Parathyroid adenoma (tissue), 2 donors: ENCODE data around the gene CNNM4.

Source experiments
- H2AFZ ChIP-seq: fragments of 300-600 bp; sonication (generic); one replicate; pipeline ENCODE4 v1.7.0; 2017; ENCODE audit warnings: antibody characterized with exemption, mild to moderate bottlenecking
- H3K27ac ChIP-seq: fragments of 300-600 bp; sonication (generic); one replicate; pipeline ENCODE4 v1.7.0; 2017
- H3K27me3 ChIP-seq: fragments of 300-600 bp; sonication (generic); one replicate; pipeline ENCODE4 v1.7.0; 2017; ENCODE audit warnings: low read length; ENCODE audit not compliant: control insufficient read depth, insufficient read depth
- H3K36me3 ChIP-seq: fragments of 300-600 bp; sonication (generic); one replicate; pipeline ENCODE4 v1.7.0; 2017; ENCODE audit warnings: low read length; ENCODE audit not compliant: control insufficient read depth, insufficient read depth
- H3K4me1 ChIP-seq: fragments of 300-600 bp; sonication (generic); one replicate; pipeline ENCODE4 v1.7.0; 2017; ENCODE audit warnings: control low read depth
- H3K4me2 ChIP-seq: fragments of 300-600 bp; sonication (generic); one replicate; pipeline ENCODE4 v1.7.0; 2017; ENCODE audit warnings: low read length
- H3K4me3 ChIP-seq: fragments of 300-600 bp; sonication (generic); one replicate; pipeline ENCODE4 v1.7.0; 2017; ENCODE audit warnings: low read depth, low read length
- H3K79me2 ChIP-seq: fragments of 300-600 bp; sonication (generic); one replicate; pipeline ENCODE4 v1.7.0; 2017; ENCODE audit warnings: control low read depth
- H3K9ac ChIP-seq: fragments of 300-600 bp; sonication (generic); one replicate; pipeline ENCODE4 v1.7.0; 2017; ENCODE audit warnings: mild to moderate bottlenecking
- H3K9me3 ChIP-seq: fragments of 300-600 bp; sonication (generic); one replicate; pipeline ENCODE4 v1.7.0; 2017; ENCODE audit warnings: low read length; ENCODE audit not compliant: control insufficient read depth
- TF ChIP-seq, protein P1 (sequence below): fragments of 300-600 bp; sonication (generic); IDR thresholded peaks from one replicate; pipeline ENCODE4 v1.7.0; 2017; ENCODE audit warnings: antibody characterized with exemption, mild to moderate bottlenecking
- donor health status: primary hyperparathyroidism.

The CNNM4 gene

DNA sequence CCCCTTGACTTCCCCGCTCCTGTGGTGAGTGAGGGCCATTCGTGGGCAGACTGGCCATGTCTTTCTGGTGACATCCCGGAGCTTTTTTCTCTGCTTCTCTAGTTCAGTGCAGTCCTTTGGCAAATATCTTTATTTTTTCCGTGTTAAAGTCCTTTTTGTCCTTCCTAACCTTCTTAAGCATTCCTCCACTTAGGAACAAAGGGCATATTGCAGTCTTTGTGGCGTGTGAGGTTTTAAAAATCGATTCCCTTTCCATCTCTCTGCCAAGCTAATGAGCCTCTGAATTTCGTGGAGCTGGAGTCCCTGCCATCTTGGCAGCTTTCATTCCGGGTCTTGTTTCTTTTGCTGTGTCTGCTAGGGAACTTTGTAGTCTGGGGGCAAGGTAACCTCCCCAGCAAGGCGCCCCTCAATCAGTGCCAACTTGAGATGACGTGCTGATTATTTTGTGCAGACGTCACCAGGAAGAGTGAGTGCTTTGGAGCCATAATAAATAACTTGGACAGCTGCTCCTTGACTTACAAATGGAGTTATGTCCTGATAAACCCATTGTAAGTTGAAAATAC is 60.5 kb downstream of the CNNM4 start:
- Histone ChIP-seq H3K27ac (no peak overlapping the region), H3K27me3 (no peaks in the 10 kb centered on the region), H3K4me1 (peaks cover 31% of the 10 kb centered on the region), H3K36me3 (no peaks in the 10 kb centered on the region), H3K9me3 (no peaks in the 10 kb centered on the region), H3K79me2 (peaks cover 45% of the 10 kb centered on the region), H3K9ac (no peak overlapping the region), H3K4me3 (no peak overlapping the region), H3K4me2 (no peak overlapping the region), H2AFZ (no peak overlapping the region)
- TF ChIP-seq, protein P1, sequence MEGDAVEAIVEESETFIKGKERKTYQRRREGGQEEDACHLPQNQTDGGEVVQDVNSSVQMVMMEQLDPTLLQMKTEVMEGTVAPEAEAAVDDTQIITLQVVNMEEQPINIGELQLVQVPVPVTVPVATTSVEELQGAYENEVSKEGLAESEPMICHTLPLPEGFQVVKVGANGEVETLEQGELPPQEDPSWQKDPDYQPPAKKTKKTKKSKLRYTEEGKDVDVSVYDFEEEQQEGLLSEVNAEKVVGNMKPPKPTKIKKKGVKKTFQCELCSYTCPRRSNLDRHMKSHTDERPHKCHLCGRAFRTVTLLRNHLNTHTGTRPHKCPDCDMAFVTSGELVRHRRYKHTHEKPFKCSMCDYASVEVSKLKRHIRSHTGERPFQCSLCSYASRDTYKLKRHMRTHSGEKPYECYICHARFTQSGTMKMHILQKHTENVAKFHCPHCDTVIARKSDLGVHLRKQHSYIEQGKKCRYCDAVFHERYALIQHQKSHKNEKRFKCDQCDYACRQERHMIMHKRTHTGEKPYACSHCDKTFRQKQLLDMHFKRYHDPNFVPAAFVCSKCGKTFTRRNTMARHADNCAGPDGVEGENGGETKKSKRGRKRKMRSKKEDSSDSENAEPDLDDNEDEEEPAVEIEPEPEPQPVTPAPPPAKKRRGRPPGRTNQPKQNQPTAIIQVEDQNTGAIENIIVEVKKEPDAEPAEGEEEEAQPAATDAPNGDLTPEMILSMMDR = no peak

DNA sequence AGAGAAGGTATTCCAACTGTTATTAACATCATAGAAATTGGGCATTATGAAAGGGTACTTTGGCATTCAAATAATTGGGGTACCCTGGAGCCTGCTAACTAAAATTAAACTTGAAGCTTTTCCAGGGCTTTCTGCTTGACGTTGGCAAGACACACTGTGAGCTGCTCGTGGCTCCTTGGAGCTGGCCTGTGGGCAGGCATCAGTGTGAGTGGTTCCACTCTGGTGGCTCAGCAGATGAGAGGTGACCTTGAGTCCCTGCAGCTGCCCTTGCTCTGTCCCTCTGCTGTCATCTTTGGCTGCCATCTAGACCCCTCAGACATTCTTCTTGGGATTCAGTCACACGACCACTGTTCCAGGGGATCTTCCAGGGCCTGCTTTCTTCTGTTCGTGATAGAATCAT is 62.1 kb downstream of the CNNM4 start:
- Histone ChIP-seq H3K4me2 (no peak overlapping the region), H3K79me2 (peaks cover 39% of the 10 kb centered on the region), H3K9me3 (no peaks in the 10 kb centered on the region), H3K4me3 (no peak overlapping the region), H3K36me3 (no peaks in the 10 kb centered on the region), H3K27ac (no peak overlapping the region), H2AFZ (no peak overlapping the region), H3K9ac (no peak overlapping the region), H3K4me1 (peaks cover 24% of the 10 kb centered on the region), H3K27me3 (no peaks in the 10 kb centered on the region)
- TF ChIP-seq, protein P1 = no peak

DNA sequence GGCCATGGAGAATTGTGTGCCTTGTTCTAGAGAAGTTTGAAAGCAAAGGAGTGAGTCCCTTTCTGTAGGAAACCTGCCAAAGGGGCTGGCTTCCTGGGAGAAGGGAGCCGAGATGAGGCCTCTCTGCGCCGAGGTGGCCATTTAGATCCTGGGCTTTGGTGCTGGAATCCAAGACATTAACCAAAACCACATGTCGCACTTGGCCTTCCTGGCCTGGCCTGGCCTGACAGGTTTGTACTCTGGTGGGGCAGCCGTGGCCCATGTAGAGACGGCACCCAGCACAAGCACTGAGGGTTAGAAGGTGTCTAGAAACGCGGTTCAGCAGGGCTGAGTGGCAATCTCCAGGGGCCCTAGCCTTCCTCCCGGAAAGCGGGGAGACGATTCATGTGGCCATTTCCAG is 62.5 kb downstream of the CNNM4 start:
- no peak overlapping the region for H2AFZ ChIP-seq
- H3K79me2 ChIP-seq = peaks cover 37% of the 10 kb centered on the region
- no peaks in the 10 kb centered on the region for H3K9me3 ChIP-seq
- H3K4me1 ChIP-seq = peaks cover 21% of the 10 kb centered on the region
- TF ChIP-seq, protein P1 = no peak
- no peak overlapping the region for H3K4me3 ChIP-seq
- H3K27me3 ChIP-seq = no peaks in the 10 kb centered on the region
- H3K36me3 ChIP-seq = no peaks in the 10 kb centered on the region
- H3K27ac ChIP-seq = no peak overlapping the region
- no peak overlapping the region for H3K9ac ChIP-seq
- H3K4me2 ChIP-seq = no peak overlapping the region

DNA sequence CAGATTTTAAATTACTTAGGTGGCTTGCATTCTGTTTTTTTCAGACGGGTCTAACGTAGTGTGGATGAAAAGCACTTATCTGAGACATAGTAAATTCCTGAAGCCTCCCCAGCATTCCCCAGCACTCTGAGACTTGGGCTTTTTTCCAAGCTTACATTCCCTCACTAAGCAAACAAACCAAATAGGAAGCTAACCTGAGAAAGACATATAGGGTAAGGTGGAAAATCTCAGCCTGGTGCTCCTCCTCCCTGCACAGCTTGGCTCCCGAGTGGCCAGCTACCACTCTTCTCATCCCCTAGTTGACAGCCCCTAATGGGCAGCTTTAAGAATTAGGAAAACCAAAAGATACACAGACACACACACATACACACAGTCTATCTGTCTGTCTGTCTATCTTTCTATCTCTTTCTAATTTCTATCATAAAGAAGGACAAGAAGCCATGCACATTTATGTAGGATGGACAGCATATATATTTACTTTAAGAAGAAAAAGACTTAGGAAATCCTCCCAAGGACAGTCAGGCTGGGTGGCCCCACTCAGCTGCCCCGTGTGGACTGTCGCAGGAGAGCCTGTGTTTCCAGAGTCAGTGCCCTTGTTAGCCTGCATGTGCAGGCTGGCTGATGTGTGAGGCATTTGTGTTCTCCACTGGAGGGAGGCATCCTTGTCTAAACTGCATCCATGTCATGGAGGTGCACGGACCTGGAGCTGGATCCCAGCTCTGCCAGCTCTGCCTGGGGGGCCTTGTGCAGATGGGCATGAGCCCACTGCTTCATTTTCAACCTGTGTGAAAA is 63.6 kb downstream of the CNNM4 start:
- Histone ChIP-seq H3K36me3 (no peaks in the 10 kb centered on the region), H3K9me3 (no peaks in the 10 kb centered on the region), H3K79me2 (peaks cover 26% of the 10 kb centered on the region), H3K27ac (no peak overlapping the region), H3K4me2 (no peak overlapping the region), H3K27me3 (no peaks in the 10 kb centered on the region), H3K4me3 (no peak overlapping the region), H3K4me1 (peaks cover 12% of the 10 kb centered on the region), H2AFZ (no peak overlapping the region), H3K9ac (no peak overlapping the region)
- TF ChIP-seq, protein P1 = no peak

DNA sequence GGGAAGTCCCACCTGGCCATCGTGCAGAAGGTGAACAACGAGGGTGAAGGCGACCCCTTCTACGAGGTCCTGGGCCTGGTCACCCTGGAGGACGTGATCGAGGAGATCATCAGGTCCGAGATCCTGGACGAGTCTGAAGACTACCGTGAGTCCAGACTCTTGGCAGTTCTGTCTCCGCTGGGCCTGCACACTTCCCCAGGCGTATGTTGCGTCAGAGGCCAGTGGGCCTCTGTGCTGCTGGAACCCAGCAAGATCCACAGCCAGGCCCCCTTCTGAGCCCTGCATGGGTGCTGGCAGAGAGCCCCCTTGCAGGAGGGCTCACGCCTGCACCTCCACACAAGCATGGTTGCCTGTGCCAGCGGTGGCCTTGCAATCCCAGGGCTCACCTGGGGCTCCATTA is 64.4 kb downstream of the CNNM4 start:
- peaks cover 18% of the 10 kb centered on the region for H3K79me2 ChIP-seq
- peaks cover 7% of the 10 kb centered on the region for H3K4me1 ChIP-seq
- no peak overlapping the region for H3K9ac ChIP-seq
- no peak overlapping the region for H3K27ac ChIP-seq
- H3K27me3 ChIP-seq = no peaks in the 10 kb centered on the region
- TF ChIP-seq, protein P1 = no peak
- no peak overlapping the region for H2AFZ ChIP-seq
- H3K4me2 ChIP-seq = no peak overlapping the region
- no peaks in the 10 kb centered on the region for H3K9me3 ChIP-seq
- H3K4me3 ChIP-seq = no peak overlapping the region
- H3K36me3 ChIP-seq = no peaks in the 10 kb centered on the region
